GM12864 (cell line): Measurements from ENCODE around the gene CLDN3.
A peak's percentile ranks its signal among the peaks of the same experiment; 100 is the strongest.

Experiments used
- DNase-seq: peaks from one replicate; pipeline ENCODE4 v3.0.0-alpha.2; 2011; ENCODE audit warnings: low read depth
- H3K4me3 ChIP-seq: 2 replicates; pipeline ENCODE4 v1.5.1; 2011; ENCODE audit warnings: mild to moderate bottlenecking, low read depth, low read length, control low read depth
- CTCF ChIP-seq: IDR thresholded peaks from 2 replicates; pipeline ENCODE4 v1.5.1; 2011; ENCODE audit warnings: low read depth, mild to moderate bottlenecking, moderate library complexity, low read length, control low read depth, inconsistent platforms; ENCODE audit errors: missing control alignments

CLDN3 gene

GRCh38 chr7:73735528-73735905, 34.6 kb downstream of the CLDN3 start:
- TF ChIP-seq CTCF: no peak
- H3K4me3 ChIP-seq: no peak overlapping the region
- no peak for DNase-seq

DNA sequence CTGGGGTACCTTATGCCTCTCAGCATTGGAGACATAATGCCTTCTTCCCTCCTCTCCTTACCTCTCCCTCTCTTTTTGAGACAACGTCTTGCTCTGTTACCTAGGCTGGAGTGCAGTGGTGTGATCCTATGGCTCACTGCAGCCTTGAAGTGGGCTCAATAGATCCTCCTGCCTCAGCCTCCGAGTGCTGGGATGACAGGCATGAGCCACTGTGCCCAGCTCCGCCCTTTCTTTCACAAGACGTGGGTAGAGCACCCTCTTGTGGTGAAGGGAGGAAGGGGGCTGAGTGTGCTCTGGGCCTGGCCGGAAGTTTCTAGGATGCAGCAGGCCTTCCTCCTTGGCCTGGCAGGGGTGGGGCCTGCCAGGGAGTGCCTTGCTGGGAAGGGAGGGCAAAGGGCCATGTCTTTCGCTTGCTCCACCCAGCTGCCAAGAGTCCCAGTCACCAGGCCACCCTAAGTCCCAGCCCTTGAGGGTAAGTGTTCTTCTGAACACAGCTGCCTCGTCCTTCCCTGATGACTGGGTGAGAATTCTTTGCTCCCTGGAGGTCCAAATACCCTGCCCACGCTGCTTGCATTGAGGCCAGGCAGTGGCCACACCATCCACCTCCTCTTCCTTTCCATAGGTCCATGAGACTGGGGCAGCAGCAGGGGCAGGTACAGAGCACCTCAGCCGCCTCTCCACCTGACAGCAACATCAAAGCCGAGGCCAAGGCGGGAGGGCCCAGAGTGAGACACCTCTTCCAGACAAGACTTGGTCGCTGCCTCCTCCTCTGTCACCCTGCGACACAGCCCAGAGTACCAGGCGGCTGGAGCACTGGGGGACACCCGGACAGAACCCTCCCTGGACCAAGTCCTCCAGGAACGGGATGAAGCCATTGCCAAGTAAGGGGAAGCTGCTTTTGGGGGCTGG, 35.2 kb downstream of the CLDN3 start:
- TF ChIP-seq CTCF: peak; percentile 94
- H3K4me3 ChIP-seq: no peak overlapping the region
- peak; percentile 67 for DNase-seq

DNA sequence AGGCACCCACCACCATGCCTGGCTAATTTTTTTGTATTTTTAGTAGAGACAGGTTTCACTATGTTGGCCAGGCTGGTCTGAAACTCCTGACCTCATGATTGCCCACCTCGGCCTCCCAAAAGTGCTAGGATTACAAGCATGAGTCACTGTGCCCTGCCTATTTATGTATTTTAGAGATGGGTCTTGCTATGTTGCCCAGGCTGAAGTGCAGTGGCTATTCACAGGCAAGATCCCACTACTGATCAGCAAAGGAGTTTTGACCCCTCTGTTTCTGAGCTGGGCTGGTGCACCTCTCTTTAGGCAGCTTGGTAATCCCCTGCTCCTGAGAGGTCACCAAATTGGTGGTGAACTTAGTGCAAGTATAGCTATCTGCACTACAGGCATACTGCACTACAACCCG, 37.7 kb downstream of the CLDN3 start:
- TF ChIP-seq CTCF: no peak
- no peak overlapping the region for H3K4me3 ChIP-seq
- DNase-seq: no peak

GRCh38 chr7:73730485-73730884, 39.6 kb downstream of the CLDN3 start:
- H3K4me3 ChIP-seq: no peak overlapping the region
- DNase-seq: no peak

DNA sequence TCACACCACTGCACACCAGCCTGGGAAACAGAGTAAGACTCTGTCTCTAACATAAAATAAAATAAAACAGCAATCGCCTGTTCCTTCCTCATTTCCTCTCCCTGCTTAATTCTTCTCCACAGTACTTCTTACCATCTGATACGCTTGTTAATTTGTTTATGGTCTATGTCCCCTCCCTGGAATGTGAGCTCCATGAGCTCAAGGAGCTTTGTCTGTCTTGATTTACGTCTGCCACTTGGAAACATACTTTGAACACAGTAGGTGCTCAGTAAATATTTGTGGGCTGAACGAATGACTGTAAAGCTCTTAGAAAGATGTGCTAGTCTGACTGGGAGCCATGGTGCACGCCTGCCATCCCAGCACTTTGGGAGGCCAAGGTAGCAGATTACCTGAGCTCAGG, 41.5 kb downstream of the CLDN3 start:
- no peak for DNase-seq
- TF ChIP-seq CTCF: no peak
- no peak overlapping the region for H3K4me3 ChIP-seq

More at GRCh38 chr7:73730485-73730884, 39.6 kb downstream of the CLDN3 start:
- no peak for TF ChIP-seq CTCF

GRCh38 chr7:73727952-73728351, 42.1 kb downstream of the CLDN3 start:
- DNase-seq: no peak
- no peak for TF ChIP-seq CTCF
- H3K4me3 ChIP-seq: no peak overlapping the region

- no peak for DNase-seq
- H3K4me3 ChIP-seq: no peak overlapping the region
- no peak for TF ChIP-seq CTCF
Observed at GRCh38 chr7:73726083-73726466, 44.0 kb downstream of the CLDN3 start.
